ENCODE measurements around the gene SERPINE3.

SERPINE3 gene

DNA sequence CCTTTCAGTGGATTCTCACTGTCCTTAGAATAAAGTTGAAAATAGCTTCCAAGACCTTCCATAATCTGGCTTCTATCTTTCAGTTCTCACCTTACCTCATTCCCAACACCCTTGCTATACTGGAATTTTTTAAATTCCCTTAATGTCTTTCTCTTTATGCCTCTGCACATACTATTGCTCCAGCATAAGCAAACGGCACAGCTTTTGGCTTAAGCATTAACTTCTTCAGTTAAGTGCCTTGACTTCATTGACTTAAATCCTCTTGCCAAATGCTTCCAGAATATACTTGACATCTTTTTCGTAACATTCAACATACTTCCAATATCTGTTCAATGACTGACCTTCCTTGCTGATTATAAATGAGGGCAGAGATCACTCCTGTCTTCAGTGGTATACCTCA, 34.0 kb downstream of the SERPINE3 start:
- H3K9ac ChIP-seq, result no peak overlapping the region

DNA sequence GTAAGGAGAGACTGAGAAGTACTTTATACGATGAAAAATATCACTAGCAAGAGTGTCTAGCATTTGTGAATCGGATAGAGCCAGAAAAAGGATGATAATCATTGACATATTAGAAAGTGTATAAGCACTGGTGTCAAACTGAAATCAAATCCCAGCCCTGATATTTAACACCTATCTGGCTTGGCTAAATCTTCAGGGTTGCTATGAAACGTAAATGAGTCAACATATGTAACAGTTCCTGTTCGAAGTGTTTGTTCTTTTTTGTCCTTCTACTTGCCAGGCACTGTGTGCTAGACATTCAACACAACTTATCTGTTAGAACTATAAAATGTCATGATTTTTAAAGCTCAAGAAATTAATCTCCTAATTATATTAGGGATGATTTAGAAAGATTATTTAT, 40.8 kb downstream of the SERPINE3 start:
- H4K20me1 ChIP-seq (ENCODE audit: insufficient read depth), result no peaks in the 10 kb centered on the region
- H3K36me3 ChIP-seq (ENCODE audit: insufficient read depth), result no peaks in the 10 kb centered on the region
- no peak overlapping the region for H3K4me2 ChIP-seq
- H3K9ac ChIP-seq, result no peak overlapping the region
- no peak overlapping the region for H3K27ac ChIP-seq
- H2AFZ ChIP-seq (ENCODE audit: low read depth), result no peak overlapping the region
- TF ChIP-seq, protein P1, sequence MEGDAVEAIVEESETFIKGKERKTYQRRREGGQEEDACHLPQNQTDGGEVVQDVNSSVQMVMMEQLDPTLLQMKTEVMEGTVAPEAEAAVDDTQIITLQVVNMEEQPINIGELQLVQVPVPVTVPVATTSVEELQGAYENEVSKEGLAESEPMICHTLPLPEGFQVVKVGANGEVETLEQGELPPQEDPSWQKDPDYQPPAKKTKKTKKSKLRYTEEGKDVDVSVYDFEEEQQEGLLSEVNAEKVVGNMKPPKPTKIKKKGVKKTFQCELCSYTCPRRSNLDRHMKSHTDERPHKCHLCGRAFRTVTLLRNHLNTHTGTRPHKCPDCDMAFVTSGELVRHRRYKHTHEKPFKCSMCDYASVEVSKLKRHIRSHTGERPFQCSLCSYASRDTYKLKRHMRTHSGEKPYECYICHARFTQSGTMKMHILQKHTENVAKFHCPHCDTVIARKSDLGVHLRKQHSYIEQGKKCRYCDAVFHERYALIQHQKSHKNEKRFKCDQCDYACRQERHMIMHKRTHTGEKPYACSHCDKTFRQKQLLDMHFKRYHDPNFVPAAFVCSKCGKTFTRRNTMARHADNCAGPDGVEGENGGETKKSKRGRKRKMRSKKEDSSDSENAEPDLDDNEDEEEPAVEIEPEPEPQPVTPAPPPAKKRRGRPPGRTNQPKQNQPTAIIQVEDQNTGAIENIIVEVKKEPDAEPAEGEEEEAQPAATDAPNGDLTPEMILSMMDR (conservative IDR thresholded peaks at IDR 0.05; ENCODE audit: low read depth, low read length), result no peak
- no peaks in the 10 kb centered on the region for H3K27me3 ChIP-seq (ENCODE audit: insufficient read depth, low read depth)
- no peak overlapping the region for H3K4me3 ChIP-seq (IDR thresholded peaks at IDR 0.05; ENCODE audit: insufficient read depth, low read depth, low read length)
- H3K79me2 ChIP-seq (ENCODE audit: insufficient read depth, low read depth), result no peaks in the 10 kb centered on the region
- no peaks in the 10 kb centered on the region for H3K4me1 ChIP-seq (ENCODE audit: low read depth, poor library complexity, severe bottlenecking)

More for the DNA sequence above, 34.0 kb downstream of the SERPINE3 start:
- Histone ChIP-seq H3K4me3 (IDR thresholded peaks at IDR 0.05; ENCODE audit: insufficient read depth, low read depth, low read length) (no peak overlapping the region), H3K79me2 (ENCODE audit: insufficient read depth, low read depth) (no peaks in the 10 kb centered on the region), H2AFZ (ENCODE audit: low read depth) (no peak overlapping the region), H3K4me2 (no peak overlapping the region), H3K4me1 (ENCODE audit: low read depth, poor library complexity, severe bottlenecking) (no peaks in the 10 kb centered on the region), H4K20me1 (ENCODE audit: insufficient read depth) (no peaks in the 10 kb centered on the region), H3K36me3 (ENCODE audit: insufficient read depth) (no peaks in the 10 kb centered on the region), H3K27ac (no peak overlapping the region), H3K27me3 (ENCODE audit: insufficient read depth, low read depth) (no peaks in the 10 kb centered on the region)
- TF ChIP-seq, protein P1 (conservative IDR thresholded peaks at IDR 0.05; ENCODE audit: low read depth, low read length), result no peak

DNA sequence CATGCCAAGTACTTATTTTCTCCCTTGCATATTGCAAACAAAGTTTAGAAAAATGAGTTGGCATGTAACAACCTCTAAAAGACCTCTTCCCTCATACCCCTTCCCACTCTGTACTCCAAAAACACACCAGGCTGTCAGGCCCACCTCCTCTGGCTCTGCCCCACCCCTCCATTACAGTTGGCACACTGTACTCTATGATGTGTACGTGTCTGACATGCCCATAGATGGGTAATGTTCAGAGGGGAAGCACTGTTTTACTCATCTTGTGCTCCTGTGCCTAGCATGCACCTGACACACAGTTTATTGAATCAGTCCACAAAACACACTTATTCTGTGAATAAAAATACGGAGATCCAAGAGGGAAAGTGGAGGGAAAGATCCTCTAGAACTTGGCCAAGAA, 45.6 kb downstream of the SERPINE3 start:
- no peaks in the 10 kb centered on the region for H3K4me1 ChIP-seq (ENCODE audit: low read depth, poor library complexity, severe bottlenecking)
- H3K27me3 ChIP-seq (ENCODE audit: insufficient read depth, low read depth), result no peaks in the 10 kb centered on the region
- TF ChIP-seq, protein P1 (conservative IDR thresholded peaks at IDR 0.05; ENCODE audit: low read depth, low read length), result no peak
- H2AFZ ChIP-seq (ENCODE audit: low read depth), result no peak overlapping the region
- H3K79me2 ChIP-seq (ENCODE audit: insufficient read depth, low read depth), result no peaks in the 10 kb centered on the region
- H3K4me3 ChIP-seq (IDR thresholded peaks at IDR 0.05; ENCODE audit: insufficient read depth, low read depth, low read length), result no peak overlapping the region
- H3K36me3 ChIP-seq (ENCODE audit: insufficient read depth), result no peaks in the 10 kb centered on the region
- H4K20me1 ChIP-seq (ENCODE audit: insufficient read depth), result no peaks in the 10 kb centered on the region
- H3K9ac ChIP-seq, result no peak overlapping the region
- no peak overlapping the region for H3K4me2 ChIP-seq
- H3K27ac ChIP-seq, result no peak overlapping the region

DNA sequence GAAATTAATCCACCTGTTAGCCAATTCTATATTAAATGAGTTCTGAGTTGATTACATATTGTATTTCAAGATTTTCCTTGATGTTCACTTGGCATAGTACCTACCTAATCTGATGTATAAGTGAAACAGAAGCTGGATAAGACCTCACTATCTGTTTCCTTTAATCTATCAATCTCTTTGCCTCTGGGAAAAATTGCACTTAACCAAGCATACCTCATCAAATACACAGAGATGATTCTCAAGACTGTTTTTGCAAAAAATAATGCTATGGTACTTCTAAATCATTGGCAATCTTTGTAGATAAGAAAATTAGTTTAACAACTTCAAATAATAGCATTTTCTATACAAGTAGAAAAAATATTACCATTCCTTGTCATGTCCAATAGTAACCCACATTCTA, 55.2 kb downstream of the SERPINE3 start:
- Histone ChIP-seq H3K4me1 (ENCODE audit: low read depth, poor library complexity, severe bottlenecking) (peaks cover 20% of the 10 kb centered on the region), H3K4me3 (IDR thresholded peaks at IDR 0.05; ENCODE audit: insufficient read depth, low read depth, low read length) (no peak overlapping the region), H3K27me3 (ENCODE audit: insufficient read depth, low read depth) (no peaks in the 10 kb centered on the region), H3K4me2 (no peak overlapping the region), H3K79me2 (ENCODE audit: insufficient read depth, low read depth) (peaks cover 16% of the 10 kb centered on the region; the same call in 1 of the 2 replicates), H4K20me1 (ENCODE audit: insufficient read depth) (no peaks in the 10 kb centered on the region), H3K36me3 (ENCODE audit: insufficient read depth) (no peaks in the 10 kb centered on the region), H2AFZ (ENCODE audit: low read depth) (no peak overlapping the region), H3K9ac (no peak overlapping the region), H3K27ac (no peak overlapping the region)
- TF ChIP-seq, protein P1 (conservative IDR thresholded peaks at IDR 0.05; ENCODE audit: low read depth, low read length), result no peak

Measured in KMS-11 (cell line).